K562 treated with DMSO at 1 percent for 4 hours (cell line): ENCODE measurements around the gene NACAD. TPM values are rescaled to one million over a fixed set of nuclear protein-coding genes. Genes with fewer than 3 reads are reported as not detected.

Source experiments
- total RNA-seq: library from RNA; unstranded; fragments of 300-600 nt; gene quantifications from 2 replicates; pipeline ENCODE4 v1.2.3, GENCODE V29; 2022; ENCODE audit not compliant: insufficient read depth

NACAD gene, protein sequence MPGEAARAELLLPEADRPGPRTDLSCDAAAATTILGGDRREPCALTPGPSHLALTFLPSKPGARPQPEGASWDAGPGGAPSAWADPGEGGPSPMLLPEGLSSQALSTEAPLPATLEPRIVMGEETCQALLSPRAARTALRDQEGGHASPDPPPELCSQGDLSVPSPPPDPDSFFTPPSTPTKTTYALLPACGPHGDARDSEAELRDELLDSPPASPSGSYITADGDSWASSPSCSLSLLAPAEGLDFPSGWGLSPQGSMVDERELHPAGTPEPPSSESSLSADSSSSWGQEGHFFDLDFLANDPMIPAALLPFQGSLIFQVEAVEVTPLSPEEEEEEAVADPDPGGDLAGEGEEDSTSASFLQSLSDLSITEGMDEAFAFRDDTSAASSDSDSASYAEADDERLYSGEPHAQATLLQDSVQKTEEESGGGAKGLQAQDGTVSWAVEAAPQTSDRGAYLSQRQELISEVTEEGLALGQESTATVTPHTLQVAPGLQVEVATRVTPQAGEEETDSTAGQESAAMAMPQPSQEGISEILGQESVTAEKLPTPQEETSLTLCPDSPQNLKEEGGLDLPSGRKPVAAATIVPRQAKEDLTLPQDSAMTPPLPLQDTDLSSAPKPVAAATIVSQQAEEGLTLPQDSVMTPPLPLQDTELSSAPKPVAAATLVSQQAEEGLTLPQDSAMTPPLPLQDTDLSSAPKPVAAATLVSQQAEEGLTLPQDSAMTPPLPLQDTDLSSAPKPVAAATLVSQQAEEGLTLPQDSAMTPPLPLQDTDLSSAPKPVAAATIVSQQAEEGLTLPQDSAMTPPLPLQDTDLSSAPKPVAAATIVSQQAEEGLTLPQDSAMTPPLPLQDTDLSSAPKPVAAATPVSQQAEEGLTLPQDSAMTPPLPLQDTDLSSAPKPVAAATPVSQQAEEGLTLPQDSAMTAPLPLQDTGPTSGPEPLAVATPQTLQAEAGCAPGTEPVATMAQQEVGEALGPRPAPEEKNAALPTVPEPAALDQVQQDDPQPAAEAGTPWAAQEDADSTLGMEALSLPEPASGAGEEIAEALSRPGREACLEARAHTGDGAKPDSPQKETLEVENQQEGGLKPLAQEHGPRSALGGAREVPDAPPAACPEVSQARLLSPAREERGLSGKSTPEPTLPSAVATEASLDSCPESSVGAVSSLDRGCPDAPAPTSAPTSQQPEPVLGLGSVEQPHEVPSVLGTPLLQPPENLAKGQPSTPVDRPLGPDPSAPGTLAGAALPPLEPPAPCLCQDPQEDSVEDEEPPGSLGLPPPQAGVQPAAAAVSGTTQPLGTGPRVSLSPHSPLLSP (N-terminal part only)
- total RNA-seq: not detected in 2 replicates

GRCh38 chr7:45088821-45089340, at the start of gene NACAD:
TSS of gene NACAD (minus strand) at chr7:45088969. CDS start at chr7:45088894, 75 bp downstream.

DNA sequence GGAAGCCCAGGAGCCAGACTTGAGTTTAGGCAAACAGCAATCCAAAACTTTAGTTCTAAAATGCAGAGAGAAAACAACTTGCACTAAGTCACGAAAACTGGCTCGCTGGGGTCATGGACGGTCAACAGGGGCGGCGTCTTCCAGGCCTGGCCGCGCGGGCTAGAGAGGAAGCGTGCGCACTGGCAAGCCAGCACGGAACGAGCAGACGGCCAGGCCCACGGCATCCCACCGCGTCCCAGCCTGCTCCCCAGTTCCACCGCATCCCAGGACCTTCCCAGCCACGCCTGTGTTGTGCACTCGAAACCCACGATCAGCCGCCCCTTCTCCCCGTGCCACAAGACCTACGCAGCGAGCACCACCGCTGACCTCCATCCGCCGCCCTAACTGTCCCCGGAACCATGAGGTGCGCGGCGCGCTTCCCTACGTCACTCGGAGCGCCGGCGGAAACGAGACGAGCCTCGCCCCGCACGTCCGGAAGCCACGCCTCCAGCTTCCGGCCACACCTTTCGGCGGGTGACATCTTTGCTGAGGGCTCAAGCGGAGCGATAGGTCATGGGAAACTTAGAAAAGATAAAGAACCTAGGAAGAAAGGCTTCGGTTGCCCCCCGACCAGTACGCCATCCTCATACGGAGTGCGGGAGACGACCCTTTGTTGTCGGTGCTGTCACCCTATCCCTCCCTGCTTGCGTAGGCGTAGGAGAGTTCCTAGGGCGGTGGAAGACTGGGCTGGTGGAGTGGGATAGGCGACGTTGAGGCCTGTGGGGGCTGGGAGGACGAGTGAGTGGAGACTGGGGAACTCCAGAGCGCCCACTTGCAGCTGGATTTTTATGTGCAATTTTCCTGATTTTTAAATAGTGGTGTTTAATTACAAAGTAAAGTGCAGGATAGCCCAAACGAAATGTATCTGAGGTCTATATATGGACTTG, 22.8 kb upstream of the NACAD start, which contains the start of gene TBRG4:
Gene TBRG4, minus strand, starts transcription at position 400 of the 926 bp plus-strand sequence. CDS start 2,460 bp downstream, outside the sequence.

Other genes with a start within 250 kb of the NACAD start
- gene H2AZ2, start 240.9 kb downstream of the NACAD start, total RNA-seq: 263 and 275 TPM in 2 replicates
- 5.5 and 8.1 TPM in 2 replicates for gene PURB, start 203.4 kb downstream of the NACAD start, total RNA-seq
- 0.31 TPM in 1 of 2 replicates, not detected in the other for gene MYO1G, start 110.0 kb downstream of the NACAD start, total RNA-seq
- gene CCM2, start 88.8 kb downstream of the NACAD start, total RNA-seq: 34.5 and 35.5 TPM in 2 replicates
- 108 and 119 TPM in 2 replicates for gene TBRG4, start 22.7 kb upstream of the NACAD start, total RNA-seq
- gene RAMP3, start 68.8 kb upstream of the NACAD start, total RNA-seq: not detected in 2 replicates